ENCODE data around the gene FUBP3. TPM values are rescaled to one million over a fixed set of nuclear protein-coding genes. Genes with fewer than 3 reads are reported as not detected.

FUBP3 gene
- polyA plus RNA-seq, 1 of the 3 experiments (the other 2 are of a cell fraction), result 55.1 TPM

DNA sequence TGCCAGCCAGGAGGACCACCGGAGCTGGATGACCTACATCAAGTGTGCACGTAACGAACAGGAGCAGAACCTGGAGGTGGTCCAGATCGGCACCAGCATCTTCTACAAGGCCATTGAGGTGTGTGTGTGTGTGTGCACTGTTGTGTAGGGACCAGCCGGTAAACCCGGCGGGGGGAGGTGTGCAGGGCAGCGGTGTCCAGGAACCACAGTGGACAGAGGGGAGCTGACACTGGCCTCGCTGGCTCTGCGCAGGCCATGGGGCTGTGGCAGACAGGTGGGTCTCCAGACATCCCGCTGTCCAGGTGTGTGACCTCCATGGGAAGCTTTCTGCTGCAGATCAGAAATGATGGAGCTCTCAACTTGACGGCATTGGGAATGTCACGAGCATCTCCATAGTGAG, 88.8 kb downstream of the FUBP3 start:
- no peaks in the 10 kb centered on the region for H3K79me2 ChIP-seq (ENCODE audit: insufficient read depth)
- no peak overlapping the region for H3K9ac ChIP-seq
- no peak overlapping the region for H3K4me2 ChIP-seq
- POLR2A ChIA-PET, result no interaction called here
- 88% methylated on average over 12 of the region's 13 CpGs for WGBS (ENCODE audit: low lambda C conversion rate)
- no peaks in the 10 kb centered on the region for H3K9me2 ChIP-seq
- no peaks in the 10 kb centered on the region for H3K9me3 ChIP-seq
- no peak overlapping the region for H2AFZ ChIP-seq (ENCODE audit: low read depth)
- no peak overlapping the region for H3K27ac ChIP-seq (ENCODE audit: low read depth in 2 of 2, low read length in 1 of 2)
- peaks cover 42% of the 10 kb centered on the region for H3K27me3 ChIP-seq (ENCODE audit: insufficient read depth)
- peaks cover 0 to 2% of the 10 kb centered on the region in 2 experiments; a peak in 1 of 4 replicates for H3K4me1 ChIP-seq (ENCODE audit: control insufficient read depth in 1 of 2, insufficient read depth in 2 of 2, low read depth in 1 of 2, low read length in 1 of 2)
- H3K36me3 ChIP-seq (replicated peaks in 1 of 2; ENCODE audit: control insufficient read depth in 1 of 2, insufficient read depth in 2 of 2, low read length in 1 of 2), result no peaks in the 10 kb centered on the region
- no peak for DNase-seq
- H3F3A ChIP-seq (replicated peaks; ENCODE audit: insufficient read depth), result no peaks in the 10 kb centered on the region
- CTCF ChIA-PET, result interaction anchor here (0.7 to 2.5 kb wide), 5 partner anchors 14 to 615 kb away, joined by 3 to 7 read pairs (median 3); partner anchors contain the start of gene GPR107
- TF ChIP-seq, protein P1, sequence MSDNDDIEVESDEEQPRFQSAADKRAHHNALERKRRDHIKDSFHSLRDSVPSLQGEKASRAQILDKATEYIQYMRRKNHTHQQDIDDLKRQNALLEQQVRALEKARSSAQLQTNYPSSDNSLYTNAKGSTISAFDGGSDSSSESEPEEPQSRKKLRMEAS (IDR thresholded peaks at IDR 0.05; ENCODE audit: low read depth), result no peak
- TF ChIP-seq, protein P2, sequence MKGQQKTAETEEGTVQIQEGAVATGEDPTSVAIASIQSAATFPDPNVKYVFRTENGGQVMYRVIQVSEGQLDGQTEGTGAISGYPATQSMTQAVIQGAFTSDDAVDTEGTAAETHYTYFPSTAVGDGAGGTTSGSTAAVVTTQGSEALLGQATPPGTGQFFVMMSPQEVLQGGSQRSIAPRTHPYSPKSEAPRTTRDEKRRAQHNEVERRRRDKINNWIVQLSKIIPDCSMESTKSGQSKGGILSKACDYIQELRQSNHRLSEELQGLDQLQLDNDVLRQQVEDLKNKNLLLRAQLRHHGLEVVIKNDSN (IDR thresholded peaks at IDR 0.05; ENCODE audit: borderline replicate concordance, low read depth), result no peak
- TF ChIP-seq CHD2 (IDR thresholded peaks at IDR 0.05; ENCODE audit: low read length, partially characterized antibody) (no peak), RAD21 (IDR thresholded peaks at IDR 0.05; ENCODE audit: low read length) (no peak), TEAD4 (IDR thresholded peaks at IDR 0.05; ENCODE audit: borderline replicate concordance, insufficient read depth) (no peak), ELF1 (IDR thresholded peaks at IDR 0.05) (no peak), RFX5 (IDR thresholded peaks at IDR 0.05; ENCODE audit: low read length) (no peak)
- no peaks in the 10 kb centered on the region for H4K20me1 ChIP-seq (ENCODE audit: insufficient read depth)
- no peak overlapping the region for H3K4me3 ChIP-seq (ENCODE audit: low read depth in 2 of 2, low read length in 1 of 2)

DNA sequence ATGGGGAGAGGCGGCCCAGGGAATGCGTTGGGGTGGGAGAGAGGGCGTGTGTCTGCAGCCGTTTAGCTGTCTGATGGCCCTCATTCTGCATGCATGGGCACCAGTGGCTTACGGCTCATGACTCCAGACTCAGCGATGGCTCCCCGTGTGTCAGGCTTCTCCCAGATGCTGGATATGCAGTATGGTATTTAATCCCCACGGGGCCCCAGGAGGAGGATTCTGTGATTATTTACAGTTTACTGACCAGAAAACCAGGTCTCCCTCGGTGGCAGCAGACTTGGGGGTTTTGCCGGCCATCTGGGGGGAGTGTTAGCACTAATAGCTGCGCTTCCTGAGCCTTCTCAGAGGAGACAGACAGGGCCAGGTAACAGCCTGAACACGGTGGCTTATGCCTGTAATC, 89.3 kb downstream of the FUBP3 start:
- Histone ChIP-seq H2AFZ (ENCODE audit: low read depth) (no peak overlapping the region), H4K20me1 (ENCODE audit: insufficient read depth) (no peaks in the 10 kb centered on the region), H3K4me2 (no peak overlapping the region), H3K9me3 (no peaks in the 10 kb centered on the region), H3K9ac (no peak overlapping the region), H3K79me2 (ENCODE audit: insufficient read depth) (no peaks in the 10 kb centered on the region), H3K4me1 (ENCODE audit: control insufficient read depth in 1 of 2, insufficient read depth in 2 of 2, low read depth in 1 of 2, low read length in 1 of 2) (peaks cover 0 to 2% of the 10 kb centered on the region in 2 experiments; a peak in 1 of 4 replicates), H3K27ac (ENCODE audit: low read depth in 2 of 2, low read length in 1 of 2) (no peak overlapping the region), H3K9me2 (no peaks in the 10 kb centered on the region), H3K4me3 (ENCODE audit: low read depth in 2 of 2, low read length in 1 of 2) (no peak overlapping the region), H3K27me3 (ENCODE audit: insufficient read depth) (peaks cover 37% of the 10 kb centered on the region), H3F3A (replicated peaks; ENCODE audit: insufficient read depth) (no peaks in the 10 kb centered on the region), H3K36me3 (replicated peaks in 1 of 2; ENCODE audit: control insufficient read depth in 1 of 2, insufficient read depth in 2 of 2, low read length in 1 of 2) (no peaks in the 10 kb centered on the region)
- ChIA-PET CTCF (interaction anchor here (1.0 to 2.5 kb wide), 4 partner anchors 13 to 208 kb away, joined by 3 to 7 read pairs (median 4); no protein-coding TSS in a partner anchor), POLR2A (no interaction called here)
- DNase-seq, result no peak
- WGBS (ENCODE audit: low lambda C conversion rate), result 80% methylated on average over 9 of the region's 12 CpGs
- TF ChIP-seq, protein P1 (IDR thresholded peaks at IDR 0.05; ENCODE audit: low read depth), result no peak
- TF ChIP-seq NRF1 (IDR thresholded peaks at IDR 0.05; ENCODE audit: low read depth, low read length) (no peak), FOXM1 (IDR thresholded peaks at IDR 0.05; ENCODE audit: low read depth) (no peak), SMC3 (IDR thresholded peaks at IDR 0.05; ENCODE audit: low read depth, low read length) (no peak), FOSL2 (IDR thresholded peaks at IDR 0.05; ENCODE audit: borderline replicate concordance, low read depth) (no peak), YY1 (IDR thresholded peaks at IDR 0.05; ENCODE audit: low read depth) (no peak), POLR2AphosphoS5 (IDR thresholded peaks at IDR 0.05; ENCODE audit: low read depth, low read length) (no peak), ELF1 (IDR thresholded peaks at IDR 0.05) (no peak), GATA2 (CRISPR knock-in tag; IDR thresholded peaks at IDR 0.05) (no peak), TEAD4 (IDR thresholded peaks at IDR 0.05; ENCODE audit: borderline replicate concordance, insufficient read depth) (no peak)
- TF ChIP-seq, protein P3, sequence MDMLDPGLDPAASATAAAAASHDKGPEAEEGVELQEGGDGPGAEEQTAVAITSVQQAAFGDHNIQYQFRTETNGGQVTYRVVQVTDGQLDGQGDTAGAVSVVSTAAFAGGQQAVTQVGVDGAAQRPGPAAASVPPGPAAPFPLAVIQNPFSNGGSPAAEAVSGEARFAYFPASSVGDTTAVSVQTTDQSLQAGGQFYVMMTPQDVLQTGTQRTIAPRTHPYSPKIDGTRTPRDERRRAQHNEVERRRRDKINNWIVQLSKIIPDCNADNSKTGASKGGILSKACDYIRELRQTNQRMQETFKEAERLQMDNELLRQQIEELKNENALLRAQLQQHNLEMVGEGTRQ (IDR thresholded peaks at IDR 0.05; ENCODE audit: borderline replicate concordance, low read depth, low read length), result no peak
- TF ChIP-seq, protein P4, sequence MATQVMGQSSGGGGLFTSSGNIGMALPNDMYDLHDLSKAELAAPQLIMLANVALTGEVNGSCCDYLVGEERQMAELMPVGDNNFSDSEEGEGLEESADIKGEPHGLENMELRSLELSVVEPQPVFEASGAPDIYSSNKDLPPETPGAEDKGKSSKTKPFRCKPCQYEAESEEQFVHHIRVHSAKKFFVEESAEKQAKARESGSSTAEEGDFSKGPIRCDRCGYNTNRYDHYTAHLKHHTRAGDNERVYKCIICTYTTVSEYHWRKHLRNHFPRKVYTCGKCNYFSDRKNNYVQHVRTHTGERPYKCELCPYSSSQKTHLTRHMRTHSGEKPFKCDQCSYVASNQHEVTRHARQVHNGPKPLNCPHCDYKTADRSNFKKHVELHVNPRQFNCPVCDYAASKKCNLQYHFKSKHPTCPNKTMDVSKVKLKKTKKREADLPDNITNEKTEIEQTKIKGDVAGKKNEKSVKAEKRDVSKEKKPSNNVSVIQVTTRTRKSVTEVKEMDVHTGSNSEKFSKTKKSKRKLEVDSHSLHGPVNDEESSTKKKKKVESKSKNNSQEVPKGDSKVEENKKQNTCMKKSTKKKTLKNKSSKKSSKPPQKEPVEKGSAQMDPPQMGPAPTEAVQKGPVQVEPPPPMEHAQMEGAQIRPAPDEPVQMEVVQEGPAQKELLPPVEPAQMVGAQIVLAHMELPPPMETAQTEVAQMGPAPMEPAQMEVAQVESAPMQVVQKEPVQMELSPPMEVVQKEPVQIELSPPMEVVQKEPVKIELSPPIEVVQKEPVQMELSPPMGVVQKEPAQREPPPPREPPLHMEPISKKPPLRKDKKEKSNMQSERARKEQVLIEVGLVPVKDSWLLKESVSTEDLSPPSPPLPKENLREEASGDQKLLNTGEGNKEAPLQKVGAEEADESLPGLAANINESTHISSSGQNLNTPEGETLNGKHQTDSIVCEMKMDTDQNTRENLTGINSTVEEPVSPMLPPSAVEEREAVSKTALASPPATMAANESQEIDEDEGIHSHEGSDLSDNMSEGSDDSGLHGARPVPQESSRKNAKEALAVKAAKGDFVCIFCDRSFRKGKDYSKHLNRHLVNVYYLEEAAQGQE (IDR thresholded peaks at IDR 0.05; ENCODE audit: low read depth, low read length), result no peak
- TF ChIP-seq, protein P2 (IDR thresholded peaks at IDR 0.05; ENCODE audit: borderline replicate concordance, low read depth), result no peak
